AG08396 (cell line): Measurements from ENCODE around the gene DYNLT2B.
"Not testable (repeated sequence)": the region's sequence is repeated elsewhere in the genome, so short reads cannot be mapped to it uniquely, and the experiment has no call there.

Experiments used
- DNase-seq: peaks from one replicate; pipeline ENCODE4 v3.0.0; 2012; ENCODE audit warnings: low spot score, mixed read lengths

DYNLT2B gene

DNA sequence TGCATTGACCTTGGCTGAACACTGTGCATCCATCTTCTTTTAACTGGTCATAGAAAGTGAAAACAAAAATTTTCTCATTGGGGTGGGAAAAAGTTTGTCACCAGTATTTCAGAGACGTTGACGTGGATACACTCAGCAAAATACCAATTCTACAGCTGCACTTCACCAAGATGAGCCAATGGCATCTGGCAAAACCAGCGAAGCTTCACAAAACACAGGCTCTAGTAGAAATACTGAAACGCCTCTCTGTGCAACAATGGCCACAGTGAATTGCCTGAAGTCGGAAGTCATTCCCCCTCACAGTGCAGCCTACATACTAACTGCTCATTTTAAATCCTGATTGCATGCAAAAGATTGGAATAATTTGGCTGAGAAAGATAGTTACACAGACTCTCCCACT lies 47.5 kb downstream of the DYNLT2B start:
- DNase-seq: no peak

DNA sequence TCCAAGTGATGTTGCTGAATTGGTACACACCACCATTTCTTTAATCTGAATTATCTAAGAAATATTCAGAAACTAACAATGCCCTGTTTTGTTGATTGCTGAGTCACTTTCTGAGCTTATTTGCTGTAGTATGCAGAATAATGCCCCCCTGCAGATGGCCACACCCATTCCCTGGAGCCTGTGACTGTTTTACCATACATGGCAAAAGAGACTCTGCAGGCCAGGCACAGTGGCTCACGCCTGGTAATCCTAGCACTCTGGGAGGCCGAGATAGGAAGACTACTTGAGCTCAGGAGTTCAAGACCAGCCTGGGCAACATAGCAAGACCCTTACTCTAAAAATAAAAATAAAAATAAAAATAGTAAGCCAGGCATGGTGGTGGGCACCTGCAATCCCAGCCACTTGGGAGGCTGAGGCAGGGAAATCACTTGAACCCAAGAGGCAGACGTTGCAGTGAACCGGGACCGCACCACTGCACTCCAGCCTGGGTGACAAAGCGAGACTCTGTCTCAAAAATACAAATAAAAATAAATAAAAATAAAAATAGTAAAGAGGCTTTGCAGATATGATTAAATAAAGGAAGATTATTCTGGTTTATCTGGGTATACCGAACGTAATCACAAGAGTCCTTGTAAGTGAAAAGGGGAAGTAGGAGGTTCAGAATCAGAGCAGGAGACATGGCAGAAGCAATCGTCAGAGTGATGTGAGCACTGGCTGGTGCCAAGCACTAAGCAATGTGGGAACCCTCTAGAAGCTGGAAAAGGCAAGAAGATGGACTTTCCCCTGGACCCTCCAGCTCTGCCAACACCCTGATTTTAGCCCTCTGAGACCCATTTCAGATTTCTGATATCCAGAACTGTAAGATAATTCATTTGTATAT lies 49.5 kb downstream of the DYNLT2B start:
- DNase-seq: peak; percentile 62

DNA sequence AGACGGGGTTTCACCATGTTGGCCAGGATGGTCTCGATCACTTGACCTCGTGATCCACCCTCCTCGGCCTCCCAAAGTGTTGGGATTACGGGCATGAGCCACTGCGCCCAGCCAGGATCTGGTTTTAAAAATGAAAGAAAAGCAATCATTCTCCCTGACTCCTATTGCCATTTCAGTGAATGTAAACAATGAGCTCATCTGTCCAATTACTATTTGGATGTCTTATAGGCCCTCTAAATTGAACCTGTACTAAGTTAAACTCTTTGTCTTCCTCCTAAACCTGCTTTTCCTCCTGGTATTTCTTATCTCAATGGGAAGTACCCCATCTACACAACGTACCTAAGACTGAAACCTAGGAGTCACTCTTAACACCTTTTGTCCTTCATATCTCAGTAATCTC lies 54.2 kb downstream of the DYNLT2B start:
- DNase-seq: no peak

DNA sequence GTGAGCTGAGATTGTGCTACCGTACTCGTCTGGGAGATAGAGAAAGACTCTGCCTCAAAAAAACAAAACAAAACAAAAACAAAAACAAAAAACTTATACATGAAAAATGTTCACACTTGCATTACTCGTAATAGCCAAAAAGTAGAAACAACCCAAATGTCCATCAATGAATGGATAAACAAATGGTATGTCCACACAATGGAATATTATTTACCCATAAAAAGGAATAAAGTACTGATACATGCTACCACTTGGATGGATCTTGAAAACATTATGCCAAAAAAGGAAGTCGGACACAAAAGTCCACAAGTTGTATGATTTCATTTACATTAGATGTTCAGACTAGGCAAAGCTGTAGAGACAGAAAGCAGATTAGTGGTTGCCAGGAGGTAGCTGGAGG lies 57.3 kb downstream of the DYNLT2B start:
- no peak for DNase-seq

DNA sequence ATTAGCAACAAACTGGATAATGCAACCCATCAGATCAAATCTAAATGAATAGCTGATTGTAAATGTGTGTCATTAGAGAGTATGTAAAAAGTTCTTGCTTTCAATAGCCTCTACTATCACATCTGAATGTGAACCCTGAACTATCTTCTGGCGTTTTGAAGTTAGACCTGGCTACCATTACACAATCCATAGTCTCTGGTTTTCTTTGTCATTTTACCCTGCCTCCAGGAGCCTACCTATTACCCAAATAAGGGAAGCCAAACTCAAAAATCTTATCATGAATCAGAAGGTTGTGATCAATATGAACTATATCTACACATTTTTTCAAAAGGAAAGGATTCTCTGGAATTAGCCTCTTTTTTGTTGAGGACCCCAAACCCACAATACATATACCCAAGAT lies 62.3 kb downstream of the DYNLT2B start:
- DNase-seq: no peak

DNA sequence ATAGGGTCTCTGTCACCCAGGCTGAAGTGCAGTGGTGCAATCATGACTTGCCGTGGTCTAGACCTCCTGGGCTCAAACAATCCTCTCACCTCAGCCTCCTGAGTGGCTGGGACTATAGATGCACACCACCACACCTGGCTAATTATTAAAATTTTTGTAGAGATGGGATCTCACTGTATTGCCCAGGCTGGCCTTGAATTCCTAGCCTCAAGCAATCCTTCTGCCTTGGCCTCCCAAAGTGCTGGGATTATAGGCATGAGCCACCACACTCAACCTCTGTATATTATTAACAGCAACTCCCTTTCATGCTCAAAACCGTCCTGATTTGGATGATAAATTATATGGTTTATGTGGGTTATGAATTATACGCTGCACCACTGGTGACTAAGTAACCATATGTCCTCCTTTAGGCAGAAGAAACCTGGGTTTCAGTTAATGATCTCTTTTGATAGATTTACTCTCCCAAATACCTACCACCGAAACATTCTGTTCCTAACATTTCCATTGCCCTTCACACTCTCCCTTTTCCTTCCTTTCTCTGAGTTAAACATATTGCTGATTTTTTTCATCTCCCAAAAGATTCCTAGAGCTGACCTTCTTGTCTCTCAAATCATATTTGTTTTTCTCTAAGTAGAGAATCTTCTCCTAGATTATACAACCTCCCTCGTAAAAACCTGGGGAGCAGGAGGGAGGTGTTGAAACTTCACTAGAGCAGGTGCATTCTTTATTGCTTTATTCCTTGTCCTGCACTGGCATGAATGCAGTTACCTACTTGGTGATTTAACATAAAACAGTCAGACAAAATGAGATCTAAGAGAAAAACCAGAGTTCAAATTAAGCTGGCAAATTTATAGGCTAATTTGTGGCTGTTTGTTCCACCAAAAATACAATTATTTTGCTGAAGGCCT lies 63.4 kb downstream of the DYNLT2B start:
- no peak for DNase-seq

DNA sequence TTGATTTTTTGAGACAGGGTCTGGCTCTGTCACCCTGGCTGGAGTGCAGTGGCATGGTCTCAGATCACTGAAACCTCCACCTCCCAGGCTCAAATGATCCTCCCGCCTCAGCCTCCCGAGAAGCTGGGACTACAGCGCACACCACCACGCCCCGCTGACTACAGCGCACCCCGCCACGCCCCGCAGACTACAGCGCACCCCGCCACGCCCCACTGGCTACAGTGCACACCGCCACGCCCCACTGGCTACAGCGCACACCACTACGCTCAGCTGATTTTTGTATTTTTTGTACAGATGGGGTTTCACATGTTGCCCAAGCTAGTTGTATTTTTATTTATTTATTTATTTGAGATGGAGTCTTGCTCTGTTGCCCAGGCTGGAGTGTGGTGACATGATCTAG lies 66.1 kb downstream of the DYNLT2B start:
- DNase-seq: no peak

DNA sequence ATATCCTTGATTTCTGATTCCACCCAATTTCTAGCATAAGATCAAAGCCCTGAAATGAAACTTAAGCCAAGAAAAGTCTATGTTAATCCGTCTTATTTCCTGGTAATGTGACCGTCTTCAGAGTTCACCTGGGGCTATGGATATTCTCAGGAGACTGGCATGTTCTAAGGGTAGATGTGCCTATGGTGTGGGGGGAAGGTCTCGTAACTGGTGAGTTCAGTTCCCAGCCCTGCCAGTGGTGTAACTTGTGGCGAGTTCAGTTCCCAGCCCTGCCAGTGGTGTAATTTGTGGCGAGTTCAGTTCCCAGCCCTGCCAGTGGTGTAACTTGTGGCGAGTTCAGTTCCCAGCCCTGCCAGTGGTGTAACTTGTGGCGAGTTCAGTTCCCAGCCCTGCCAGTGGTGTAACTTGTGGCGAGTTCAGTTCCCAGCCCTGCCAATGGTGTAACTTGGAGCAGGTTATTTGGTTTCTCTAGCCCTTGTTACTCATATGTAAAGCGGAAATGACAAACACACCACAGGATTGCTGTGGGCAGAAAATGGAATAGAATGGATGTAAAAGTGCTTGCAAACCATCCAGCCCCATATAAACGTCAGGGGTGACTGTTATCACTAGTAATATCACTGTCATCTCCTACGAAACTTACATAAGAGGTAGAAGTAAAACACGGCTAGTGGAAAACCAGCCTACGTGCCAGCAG lies 71.3 kb downstream of the DYNLT2B start:
- DNase-seq: peak; percentile 32

DNA sequence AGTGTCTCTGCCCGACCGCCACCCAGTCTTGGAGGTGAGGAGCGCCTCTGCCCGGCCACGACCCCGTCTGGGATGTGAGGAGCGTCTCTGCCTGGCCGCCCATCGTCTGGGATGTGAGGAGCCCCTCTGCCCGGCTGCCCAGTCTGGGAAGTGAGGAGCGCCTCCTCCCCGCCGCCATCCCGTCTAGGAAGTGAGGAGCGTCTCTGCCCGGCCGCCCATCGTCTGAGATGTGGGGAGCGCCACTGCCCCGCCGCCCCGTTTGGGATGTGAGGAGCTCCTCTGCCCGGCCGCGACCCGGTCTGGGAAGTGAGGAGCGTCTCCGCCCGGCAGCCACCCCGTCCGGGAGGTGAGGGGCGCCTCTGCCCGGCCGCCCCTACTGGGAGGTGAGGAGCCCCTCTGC lies 73.9 kb downstream of the DYNLT2B start:
- not testable (repeated sequence) for DNase-seq

DNA sequence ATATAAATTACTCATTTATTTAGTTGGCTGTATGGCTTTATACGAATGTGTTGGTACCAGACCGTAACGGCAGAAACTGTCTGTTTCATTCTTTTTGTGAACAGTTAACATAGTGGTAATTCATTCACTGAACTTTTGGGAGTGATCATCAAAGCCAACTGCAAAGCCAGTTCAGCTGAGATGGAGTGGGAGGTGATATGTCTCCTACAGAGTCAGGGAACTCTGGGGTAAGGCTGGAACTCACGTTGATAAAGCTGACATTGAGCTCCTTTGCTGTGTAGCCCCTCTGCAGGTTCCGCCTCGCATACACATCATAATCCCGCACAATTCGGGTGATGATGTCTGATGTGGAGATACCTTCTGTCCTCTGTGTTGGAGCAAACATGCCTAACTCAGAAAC lies 76.3 kb downstream of the DYNLT2B start:
- no peak for DNase-seq
